Esophagus squamous epithelium (tissue), 4 donors: ENCODE results near the gene ASTN1.

Experiments
- POLR2A ChIP-seq, 4 donors: fragments of 450-650 bp; IDR thresholded peaks; one replicate each; pipeline ENCODE4 v1.6.1; 2017; ENCODE audit warnings: antibody characterized with exemption in 4 of 4, mild to moderate bottlenecking in 4 of 4, moderate library complexity in 3 of 4
- TF ChIP-seq, protein P1 (sequence below), 6 experiments: fragments of 450-650 bp in 4 of 6; fragments of 200-600 bp in 2 of 6; sonication (generic) in 2 of 6; IDR thresholded peaks; one replicate each; pipeline ENCODE4 v1.5.1; 2016 to 2019; ENCODE audit warnings: antibody characterized with exemption in 6 of 6, mild to moderate bottlenecking in 4 of 6, moderate library complexity in 4 of 6

DNA sequence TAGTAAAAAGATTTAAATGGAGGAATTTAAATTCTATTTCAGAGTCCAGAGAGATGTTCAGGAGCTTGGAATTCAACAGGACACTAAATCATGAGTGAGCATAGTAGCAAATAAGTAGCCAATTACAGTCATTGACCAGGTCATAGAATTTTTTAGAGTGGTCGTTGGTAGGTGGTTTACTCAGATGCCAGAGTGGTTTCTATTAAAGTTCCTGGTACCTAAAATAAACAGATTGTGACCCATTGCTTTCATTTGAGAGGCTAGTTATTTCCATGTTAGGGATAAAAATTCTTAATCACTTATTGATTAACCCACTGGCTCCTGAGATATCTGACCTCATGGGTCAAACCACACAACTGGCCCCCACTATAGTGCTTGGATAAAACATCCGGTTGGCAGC is 201.3 kb downstream of the ASTN1 start:
- TF ChIP-seq, protein P1, sequence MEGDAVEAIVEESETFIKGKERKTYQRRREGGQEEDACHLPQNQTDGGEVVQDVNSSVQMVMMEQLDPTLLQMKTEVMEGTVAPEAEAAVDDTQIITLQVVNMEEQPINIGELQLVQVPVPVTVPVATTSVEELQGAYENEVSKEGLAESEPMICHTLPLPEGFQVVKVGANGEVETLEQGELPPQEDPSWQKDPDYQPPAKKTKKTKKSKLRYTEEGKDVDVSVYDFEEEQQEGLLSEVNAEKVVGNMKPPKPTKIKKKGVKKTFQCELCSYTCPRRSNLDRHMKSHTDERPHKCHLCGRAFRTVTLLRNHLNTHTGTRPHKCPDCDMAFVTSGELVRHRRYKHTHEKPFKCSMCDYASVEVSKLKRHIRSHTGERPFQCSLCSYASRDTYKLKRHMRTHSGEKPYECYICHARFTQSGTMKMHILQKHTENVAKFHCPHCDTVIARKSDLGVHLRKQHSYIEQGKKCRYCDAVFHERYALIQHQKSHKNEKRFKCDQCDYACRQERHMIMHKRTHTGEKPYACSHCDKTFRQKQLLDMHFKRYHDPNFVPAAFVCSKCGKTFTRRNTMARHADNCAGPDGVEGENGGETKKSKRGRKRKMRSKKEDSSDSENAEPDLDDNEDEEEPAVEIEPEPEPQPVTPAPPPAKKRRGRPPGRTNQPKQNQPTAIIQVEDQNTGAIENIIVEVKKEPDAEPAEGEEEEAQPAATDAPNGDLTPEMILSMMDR (IDR thresholded peaks at IDR 0.05), result no peak
- TF ChIP-seq POLR2A (IDR thresholded peaks at IDR 0.05), result no peak
